MV-4-11 (cell line): ENCODE results near the gene CFAP161.
A peak's percentile ranks its signal among the peaks of the same experiment; 100 is the strongest.

Experiments used
- DNase-seq: peaks from one replicate; lab custom pipeline; 2025; lab: John Stamatoyannopoulos, UW

The CFAP161 gene, protein sequence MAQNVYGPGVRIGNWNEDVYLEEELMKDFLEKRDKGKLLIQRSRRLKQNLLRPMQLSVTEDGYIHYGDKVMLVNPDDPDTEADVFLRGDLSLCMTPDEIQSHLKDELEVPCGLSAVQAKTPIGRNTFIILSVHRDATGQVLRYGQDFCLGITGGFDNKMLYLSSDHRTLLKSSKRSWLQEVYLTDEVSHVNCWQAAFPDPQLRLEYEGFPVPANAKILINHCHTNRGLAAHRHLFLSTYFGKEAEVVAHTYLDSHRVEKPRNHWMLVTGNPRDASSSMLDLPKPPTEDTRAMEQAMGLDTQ

DNA sequence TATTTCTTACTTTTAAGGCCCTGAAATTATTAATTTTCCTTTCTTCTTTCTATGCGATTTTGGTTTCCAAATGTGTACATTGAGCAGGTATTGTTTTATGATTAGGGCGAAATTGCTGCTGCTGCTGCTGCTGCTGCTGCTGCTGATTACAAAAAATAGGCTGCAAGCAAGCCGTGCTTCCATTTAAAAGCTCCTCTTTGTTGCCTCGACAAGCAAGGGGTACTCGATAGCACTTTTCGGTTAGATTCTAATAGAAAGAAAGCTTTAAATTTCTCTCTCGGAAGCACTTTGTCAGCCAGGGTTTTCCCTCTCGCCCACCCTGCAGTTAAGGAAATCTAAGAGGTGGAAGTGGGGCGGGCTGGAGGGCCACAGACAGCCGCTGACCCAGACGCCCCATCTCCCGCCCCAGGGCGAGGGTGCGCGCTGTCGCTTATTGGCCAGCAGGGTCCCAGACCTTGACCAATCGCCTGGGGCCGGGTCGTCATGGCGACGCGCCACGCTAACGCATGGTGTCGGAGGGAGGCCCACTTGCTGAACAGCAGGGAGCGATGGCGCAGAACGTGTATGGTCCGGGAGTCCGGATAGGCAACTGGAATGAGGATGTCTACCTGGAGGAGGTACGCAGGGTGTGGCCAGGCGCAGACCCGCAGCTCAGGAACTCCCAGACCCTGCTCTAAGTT is at the start of gene CFAP161:
CFAP161 (plus strand) TSS at position 489 of the 680 bp plus-strand sequence; CDS start at position 549, 60 bp downstream.
- no peak for DNase-seq

DNA sequence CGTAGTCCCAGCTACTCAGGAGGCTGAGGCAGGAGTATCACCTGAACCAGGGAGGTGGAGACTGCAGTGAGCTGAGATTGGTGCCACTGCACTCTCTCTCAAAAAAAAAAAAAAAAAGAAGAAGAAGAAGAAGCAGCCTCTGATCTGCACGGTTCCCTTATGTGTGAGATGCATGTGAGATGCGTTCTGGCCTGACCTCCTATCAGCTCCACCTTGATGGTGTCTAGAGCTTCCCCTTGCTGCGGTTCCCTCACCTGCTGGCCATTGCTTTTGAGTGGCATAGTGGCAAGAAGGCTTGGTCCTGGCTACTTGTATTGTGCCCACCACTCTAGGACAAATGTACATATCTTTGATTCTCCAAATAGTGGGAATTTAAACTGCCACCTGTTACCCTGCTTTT is 49.4 kb upstream of the CFAP161 start:
- no peak for DNase-seq

DNA sequence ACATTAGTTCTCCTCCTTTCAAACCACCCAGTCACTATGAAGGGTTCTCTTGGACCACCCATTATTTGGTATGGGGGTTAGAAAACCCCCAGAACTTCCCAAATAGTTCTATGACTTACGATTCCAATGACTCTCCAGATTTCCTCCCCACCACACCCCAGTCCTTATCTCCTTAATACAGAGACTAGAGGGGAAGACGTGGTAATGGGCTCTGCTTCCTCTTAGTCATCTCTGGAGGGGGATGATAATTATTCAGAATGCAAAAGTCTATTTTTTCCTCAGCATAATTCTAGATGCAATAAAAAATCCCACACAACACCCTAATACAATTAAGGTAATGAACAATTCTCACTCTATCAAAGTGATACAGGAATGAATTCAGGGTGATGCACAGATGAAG is 48.9 kb upstream of the CFAP161 start:
- no peak for DNase-seq

DNA sequence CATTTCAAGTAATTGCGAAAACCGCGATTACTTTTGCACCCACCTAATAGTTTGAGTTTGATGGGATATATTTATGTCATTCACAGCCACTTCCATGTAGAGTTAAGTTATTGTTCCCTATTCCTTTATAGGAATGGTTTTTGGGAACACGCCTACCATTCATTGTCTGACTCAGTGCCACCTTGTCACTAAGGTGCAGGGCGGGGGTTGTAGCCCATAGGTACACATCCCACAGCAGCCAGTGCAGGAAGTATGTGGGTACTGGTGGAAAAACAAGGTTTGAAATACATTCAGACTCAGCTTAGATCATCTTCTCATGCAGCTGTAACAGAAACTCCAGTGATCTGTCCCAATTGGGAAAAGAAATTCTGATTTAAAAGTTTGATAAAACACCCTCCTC is 48.2 kb upstream of the CFAP161 start:
- no peak for DNase-seq

DNA sequence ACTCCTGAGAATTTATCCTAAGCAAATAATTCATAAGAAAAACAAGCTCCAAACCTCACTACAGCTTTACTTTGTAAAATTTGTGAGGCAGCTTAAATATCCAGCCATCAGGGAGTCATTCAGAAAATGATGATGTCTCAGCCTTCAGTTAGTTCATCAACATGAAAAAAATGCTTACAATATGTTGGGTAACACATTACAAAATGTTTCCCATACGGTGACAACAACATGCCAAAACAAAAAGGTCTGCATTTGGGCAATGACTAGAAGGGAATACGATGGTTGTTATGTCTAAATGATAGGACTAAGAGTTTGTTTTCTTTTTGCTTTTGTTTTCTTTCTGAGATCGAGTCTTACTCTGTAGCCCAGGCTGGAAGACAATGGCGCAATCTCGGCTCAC is 47.0 kb upstream of the CFAP161 start:
- no peak for DNase-seq

DNA sequence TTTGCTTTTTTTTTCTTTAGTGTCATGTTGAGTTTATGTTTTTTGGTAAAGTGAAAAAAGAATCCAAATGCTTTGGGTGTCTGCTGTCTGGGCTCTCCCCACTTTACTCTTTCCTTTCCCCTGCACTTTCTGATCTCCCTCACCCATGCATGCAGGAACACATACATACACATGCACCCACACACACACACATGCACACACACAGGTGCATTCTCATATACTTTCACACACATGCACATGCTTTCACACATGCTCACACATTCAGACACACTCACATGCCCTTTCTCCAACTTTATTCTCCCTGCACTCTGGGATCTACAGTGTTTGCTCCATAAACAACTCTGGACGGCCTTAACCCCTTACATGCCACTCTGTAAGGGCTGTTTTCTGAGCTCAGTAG is 46.4 kb upstream of the CFAP161 start:
- no peak for DNase-seq

DNA sequence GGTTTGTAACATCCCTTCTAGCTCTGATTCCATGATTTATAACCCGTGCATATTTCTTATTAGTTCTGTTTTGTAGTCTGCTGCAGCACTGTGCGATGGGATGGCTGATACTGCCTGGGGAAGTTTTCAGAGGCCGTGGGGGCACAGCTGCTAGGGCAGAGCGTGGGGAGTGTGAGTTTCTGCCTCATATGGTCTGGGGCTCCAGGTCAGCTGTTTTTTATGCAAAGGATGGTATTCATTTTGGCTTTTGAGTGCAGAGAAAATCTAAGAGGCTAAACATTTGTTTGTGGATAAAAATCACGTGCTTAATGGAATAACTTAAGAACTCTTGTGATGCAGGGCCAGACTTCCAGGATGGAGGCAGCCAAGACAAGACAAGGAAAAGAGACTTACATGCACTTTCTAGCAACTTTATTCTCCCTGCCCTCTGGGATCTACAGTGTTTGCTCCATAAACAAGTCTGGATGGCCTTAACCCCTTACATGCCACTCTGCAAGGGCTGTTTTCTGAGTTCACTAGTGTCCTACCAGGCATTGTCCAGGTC is 45.5 kb upstream of the CFAP161 start:
- no peak for DNase-seq

DNA sequence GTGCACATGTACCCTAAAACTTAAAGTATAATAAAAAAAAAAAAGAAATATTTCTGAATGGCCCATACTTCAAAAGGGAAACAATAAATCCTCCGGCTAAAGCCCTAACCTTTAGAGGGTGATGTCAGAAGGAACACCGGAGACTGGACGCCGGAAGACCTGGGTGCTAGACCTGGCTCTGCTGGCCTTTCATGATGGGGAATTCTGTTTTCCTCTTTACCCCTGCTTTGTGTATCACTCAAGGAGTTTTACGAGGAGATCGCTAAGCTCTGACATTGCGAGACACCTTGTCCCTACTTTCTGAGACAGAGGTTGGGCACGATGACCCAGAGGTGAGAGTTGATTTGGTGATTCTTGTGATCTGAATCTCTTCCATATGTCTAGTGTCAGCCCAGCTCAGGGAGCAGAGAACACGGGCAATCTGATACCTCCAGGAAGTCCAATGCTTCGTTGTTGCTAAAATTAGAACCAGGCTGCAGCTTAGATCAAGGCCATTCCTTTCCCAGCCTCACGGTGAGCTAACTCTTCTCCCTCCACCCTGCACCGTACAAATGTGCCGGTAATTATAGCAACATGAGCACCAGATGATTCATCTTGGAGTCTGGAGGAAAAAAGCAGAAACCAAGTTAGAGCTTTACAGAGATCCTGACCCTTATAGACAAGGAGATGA is 42.0 kb upstream of the CFAP161 start:
- no peak for DNase-seq

DNA sequence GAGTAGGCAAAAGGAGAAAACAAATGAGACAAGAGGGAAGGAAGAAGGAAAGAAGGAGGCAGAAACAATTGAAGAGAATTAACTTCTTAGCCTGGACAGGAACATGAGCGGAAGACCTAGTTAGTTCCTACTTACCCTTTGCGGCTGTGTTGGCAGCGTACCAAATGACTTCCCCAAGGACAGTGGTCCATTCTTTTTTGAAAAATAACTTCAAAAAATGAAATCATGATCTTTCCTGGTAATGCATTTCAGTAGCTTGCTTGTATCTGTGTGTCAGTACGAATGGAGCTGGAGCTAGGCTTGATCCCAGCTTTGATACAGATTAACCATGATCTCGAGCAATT is 41.5 kb upstream of the CFAP161 start:
- DNase-seq, result no peak

DNA sequence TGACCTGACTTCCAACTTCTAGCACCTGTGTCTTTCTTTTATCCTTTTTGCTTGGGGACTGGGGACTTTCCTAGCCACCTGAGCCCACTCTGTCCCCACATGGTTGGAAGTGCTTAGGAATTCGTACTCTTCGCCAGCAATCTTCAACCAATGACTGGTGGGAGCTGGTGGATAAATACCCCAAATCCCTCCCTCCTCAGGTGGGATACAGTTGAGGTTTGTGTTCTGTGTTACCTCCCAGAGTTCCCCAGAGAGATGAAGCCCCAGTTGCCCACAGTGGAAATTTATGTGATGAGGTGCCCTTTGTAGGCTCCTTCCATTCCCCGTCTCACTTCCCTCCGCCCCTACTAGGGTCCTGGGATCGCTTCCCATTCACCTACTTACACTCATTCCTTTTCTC is 40.1 kb upstream of the CFAP161 start:
- no peak for DNase-seq

DNA sequence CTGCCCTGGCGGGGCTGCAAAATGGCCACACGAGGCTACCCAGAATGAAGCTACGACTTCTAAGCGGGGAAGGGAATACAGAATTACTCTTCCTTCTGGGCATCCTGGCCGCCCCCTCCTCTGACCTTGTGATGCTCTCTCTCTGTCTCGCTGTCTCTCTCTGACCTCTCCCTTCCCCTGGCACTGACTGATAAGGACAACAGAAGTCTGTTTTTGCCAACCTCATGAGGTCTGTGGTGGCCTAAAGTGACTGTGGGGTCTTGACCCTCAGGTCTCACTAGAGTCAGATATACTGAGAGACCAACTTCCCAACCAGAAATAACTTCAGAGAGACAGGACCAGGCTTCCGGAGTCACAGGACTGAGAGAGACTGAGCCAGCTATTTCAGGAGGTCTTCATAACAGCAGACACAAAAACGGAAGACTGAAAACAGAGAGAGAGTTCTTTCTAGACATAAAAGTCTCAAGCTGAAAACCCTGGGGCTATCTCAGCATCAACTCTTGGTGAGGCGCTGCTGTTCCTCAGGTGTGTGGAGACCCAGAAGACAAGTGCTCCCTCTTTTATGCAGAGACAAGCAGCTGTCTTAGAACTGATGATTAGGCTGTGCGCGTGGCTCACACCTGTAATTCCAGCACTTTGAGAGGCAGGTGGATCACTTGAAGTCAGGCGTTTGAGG is 38.2 kb upstream of the CFAP161 start:
- no peak for DNase-seq

DNA sequence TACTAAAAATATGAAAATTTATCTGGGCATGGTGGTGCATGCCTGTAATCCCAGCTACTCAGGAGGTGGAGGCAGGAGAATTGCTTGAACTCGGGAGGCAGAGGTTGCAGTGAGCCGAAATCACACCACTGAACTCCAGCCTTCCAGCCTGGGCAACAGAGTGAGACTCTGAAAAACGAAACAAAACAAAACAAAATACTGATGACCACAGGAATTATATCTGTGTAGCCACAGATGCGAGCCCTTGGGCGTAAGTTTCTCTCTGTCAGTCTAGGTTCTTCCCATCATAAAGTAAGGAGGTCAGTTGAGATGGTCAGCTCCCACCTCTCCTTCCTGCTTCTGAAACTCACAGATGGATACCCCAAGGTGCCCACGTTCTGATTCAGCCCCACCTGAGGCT is 37.7 kb upstream of the CFAP161 start:
- DNase-seq, result no peak

DNA sequence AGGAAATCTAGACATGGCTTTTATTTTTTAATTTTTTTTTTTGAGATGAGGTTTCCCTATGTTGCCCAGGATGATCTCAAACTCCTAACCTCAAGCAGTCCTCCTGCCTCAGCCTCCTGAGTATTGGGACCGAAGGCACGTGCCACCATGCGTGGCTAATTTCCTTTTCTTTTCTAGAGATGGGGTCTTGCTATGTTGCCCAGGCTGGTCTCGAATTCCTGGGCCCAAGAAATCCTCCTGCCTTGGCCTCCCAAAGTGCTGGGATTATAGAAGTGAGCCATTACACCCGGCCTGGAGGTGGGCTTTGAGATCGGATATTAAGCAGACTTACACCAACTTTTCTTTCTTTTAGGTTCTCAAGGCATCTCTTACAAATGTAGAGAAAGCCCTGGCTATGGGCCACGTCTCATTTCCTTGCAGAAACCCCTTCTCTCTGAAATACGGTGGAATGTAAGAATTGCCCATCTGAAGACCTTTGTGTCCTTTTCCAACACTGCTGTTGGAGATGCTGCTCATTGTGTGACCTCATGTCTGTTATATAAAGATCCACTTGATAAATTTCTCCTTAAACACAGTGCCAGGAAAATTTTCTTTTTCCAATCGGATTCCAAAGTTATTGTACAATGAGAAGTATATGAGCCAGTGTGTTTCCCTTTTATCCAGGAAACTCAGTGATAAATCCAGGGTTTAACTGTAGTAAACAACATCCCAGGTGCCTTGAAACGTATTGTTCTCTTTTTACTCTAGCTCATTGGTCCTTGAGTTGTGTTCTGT is 36.8 kb upstream of the CFAP161 start:
- DNase-seq, result no peak

DNA sequence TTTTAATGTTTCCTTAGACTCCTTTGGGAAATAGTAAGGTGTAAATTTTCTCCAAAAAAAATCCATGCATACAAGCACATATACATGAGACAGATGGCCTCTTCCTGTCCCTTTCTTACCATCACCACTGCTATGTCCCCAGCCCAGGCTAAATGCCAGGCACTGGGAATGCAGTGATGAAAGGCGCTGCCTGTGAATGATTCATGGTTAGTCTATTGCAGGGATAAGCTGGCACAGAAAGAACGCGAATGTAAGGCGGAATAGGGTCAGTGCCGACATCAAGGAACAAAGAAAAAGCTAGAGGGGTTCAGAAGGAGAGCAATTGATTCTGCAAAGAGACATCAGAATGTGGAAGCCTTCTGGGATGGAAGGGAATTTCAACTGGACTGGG is 36.2 kb upstream of the CFAP161 start:
- no peak for DNase-seq

DNA sequence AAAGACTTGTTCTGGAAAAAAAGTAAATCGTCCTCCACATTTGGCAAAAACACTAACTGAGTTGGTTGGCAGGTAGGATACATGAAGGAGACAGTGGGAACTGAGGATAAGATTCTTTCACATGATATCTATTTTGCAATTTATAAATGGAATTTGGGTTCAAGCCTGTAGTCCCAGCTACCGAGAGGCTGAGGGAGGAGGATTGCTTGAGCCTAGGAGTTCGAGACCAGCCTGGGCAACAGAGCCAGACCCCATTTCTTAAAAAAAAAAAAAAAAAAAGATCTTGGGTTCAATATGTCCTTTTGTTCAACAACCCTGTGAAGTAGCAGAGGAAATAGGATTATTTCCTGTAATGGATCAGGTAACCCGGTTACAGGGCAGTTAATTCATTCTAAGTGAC is 35.7 kb upstream of the CFAP161 start:
- no peak for DNase-seq

DNA sequence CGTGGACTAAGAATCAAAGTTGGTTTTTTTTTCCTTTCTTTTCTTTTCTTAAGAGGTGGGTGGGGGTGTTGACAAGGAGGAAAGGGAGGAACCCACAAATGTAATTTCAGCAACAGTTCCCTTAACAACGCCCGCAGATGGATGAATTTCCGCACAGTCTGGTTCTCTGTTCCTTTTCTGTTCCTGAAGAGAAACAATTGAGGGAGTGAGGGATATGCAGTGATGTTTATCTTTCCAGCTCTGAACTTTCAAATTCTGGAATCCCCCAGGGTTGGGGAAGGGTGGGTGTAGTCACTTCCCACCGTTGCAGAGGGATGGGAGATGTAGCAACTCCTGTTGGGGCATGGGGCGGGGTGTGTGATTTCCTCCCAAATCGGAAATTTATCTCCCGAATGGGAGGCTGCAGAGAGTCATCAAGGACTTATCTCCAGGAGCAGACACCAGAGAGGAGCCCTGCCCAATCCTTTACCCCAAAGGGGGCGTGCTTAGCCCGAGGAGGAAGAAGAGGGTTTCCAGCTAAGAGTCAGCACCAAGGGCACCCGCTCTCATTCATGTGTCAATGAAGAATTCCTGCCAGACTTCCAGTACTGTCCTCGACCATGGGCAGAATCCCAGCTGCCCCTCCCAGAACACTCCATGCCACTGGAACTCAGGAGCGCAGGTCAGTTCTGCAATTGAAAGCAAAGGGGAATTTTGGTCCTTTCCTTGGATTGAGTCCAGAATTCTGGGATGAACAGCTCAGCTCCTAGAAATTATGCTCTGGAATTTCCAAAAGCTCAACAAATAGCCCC is 35.0 kb upstream of the CFAP161 start:
- DNase-seq, result peak; percentile 62

DNA sequence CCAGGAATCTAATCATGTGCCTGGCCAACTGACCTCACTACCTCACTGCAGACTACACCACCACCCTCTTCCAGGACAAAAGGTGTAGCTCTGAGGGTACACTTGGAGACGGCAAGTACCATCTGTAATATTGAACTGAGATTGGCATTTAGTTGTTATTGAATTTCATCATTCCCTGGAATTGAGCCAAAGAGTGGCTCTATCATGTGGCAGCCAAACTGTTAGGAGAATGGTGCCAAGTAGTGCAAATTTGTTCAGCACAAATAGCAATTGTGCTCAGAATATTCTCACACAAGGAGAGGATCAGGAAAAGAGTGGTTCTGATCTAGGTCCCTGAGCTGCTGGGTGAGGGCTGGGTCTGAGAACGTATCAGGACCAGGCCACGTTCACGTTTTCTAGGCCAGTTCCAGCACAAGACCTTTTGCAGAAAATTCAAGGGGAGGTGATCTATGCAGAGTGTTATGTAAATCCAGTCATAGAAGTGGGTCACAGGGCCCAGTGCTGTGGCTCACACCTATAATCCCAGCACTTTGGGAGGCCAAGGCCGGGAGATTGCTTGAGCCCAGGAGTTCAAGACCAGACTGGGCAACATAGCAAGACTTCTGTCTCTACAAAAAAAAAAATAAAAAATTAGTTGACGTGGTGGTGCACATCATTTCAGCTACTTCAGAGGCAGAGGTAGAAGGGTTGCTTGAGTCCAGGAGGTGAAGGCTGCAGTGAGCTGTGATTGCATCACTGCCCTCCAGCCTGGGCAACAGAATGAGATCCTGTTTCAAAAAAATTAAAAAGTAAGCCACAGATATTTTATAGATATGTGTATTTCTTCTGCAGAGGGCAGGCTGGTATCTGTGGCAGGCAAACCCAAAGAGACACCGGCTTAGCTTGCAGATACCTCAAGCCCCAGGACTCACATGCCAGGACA is 31.9 kb upstream of the CFAP161 start:
- DNase-seq, result no peak

DNA sequence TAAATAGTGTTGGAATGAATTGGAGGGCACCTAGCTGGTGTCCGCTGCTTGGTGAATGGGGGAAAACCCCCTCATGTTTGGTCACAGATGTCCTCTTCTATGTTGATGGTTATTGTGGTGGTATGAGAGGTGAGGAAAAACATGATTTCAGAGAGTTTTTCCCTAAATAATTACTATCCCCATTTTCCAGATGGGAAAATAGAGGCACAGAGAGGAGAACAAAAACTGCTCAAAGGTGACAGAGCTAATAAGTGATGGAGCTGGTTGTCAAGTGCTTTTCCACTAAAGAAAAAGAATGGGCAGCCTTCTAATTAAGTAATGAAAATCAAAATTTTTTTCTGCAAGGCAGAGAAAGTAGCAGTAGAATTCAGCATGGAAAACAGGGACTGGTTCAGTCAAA is 30.2 kb upstream of the CFAP161 start:
- DNase-seq, result no peak

DNA sequence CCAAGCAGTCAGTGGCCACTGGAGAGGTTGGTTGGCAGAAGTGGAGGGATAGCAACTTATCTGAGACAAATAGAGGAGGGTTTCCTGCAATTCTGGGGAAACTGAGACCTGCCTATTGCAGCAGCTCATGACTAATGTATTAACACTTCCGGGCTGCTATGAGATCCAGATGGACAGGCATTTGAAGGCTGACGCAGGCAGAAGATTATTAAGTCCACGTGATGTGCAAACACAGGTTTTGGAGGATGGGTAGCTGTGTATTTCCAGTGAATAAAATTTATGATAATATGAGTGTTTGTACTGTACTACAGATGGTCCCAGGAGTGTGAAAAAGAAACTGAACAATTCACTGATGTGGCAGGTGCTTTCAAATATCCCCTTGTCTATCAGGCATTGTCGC is 28.5 kb upstream of the CFAP161 start:
- no peak for DNase-seq

DNA sequence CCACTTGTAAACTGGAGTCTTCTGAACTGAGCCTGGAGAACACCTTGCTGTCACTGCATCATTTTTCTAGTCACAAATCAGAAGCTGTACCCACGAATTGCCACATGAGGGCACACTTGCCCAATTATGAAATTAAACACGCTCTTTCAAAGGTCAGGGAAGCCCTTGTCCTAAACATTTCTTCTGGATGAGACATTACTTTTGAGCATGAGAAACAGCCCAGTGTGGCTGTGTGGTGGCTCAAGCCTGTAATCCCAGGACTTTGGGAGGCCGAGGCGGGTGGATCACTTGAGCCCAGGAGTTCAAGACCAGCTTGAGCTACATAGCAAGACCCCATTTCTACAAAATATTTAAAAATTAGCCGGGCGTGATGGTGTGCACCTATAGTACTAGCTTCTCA is 27.5 kb upstream of the CFAP161 start:
- peak; percentile 42 for DNase-seq
